Common myeloid progenitor, CD34-positive (primary cell): ENCODE data around the gene SLC8A3.
A peak's percentile ranks its signal among the peaks of the same experiment; 100 is the strongest.

ENCODE experiments used
- CTCF ChIA-PET: fragments of 350-600 bp; sonication (Branson Sonifier 250); formaldehyde crosslinking; loops from one replicate; lab custom pipeline; 2021; ENCODE audit warnings: antibody characterized with exemption; lab: Charles Lee
- POLR2A ChIA-PET: fragments of 350-600 bp; sonication (Branson Sonifier 250); formaldehyde crosslinking; loops from one replicate; lab custom pipeline; 2021; ENCODE audit warnings: antibody characterized with exemption; lab: Charles Lee
- DNase-seq, 3 donors: peaks; one replicate each; pipeline versions ENCODE4 v3.0.0 to v3.0.0-alpha.2; 2013
- H3K27ac ChIP-seq, 2 experiments: 1 replicate in 1 of 2; 2 replicates in 1 of 2; pipeline ENCODE4 v1.7.0; 2013; ENCODE audit warnings: inconsistent platforms in 2 of 2, low read length in 2 of 2, mild to moderate bottlenecking in 2 of 2, low read depth in 1 of 2, moderate library complexity in 1 of 2; ENCODE audit not compliant: severe bottlenecking in 2 of 2, insufficient read depth in 1 of 2, poor library complexity in 1 of 2
- H3K27me3 ChIP-seq, 5 experiments: replicated peaks in 2 of 5; 1 replicate in 3 of 5; 2 replicates in 2 of 5; pipeline versions ENCODE4 v1.6.1 to v1.7.0; 2013; ENCODE audit warnings: low read length in 4 of 5, mild to moderate bottlenecking in 2 of 5, moderate library complexity in 2 of 5, inconsistent platforms in 1 of 5; ENCODE audit not compliant: insufficient read depth in 5 of 5, control insufficient read depth in 4 of 5
- H3K36me3 ChIP-seq, 4 experiments: 1 replicate in 2 of 4; 2 replicates in 2 of 4; pipeline versions ENCODE4 v1.6.1 to v1.7.0; 2013; ENCODE audit warnings: low read length in 3 of 4, control low read depth in 1 of 4, mild to moderate bottlenecking in 1 of 4; ENCODE audit not compliant: control insufficient read depth in 4 of 4, insufficient read depth in 4 of 4
- H3K4me1 ChIP-seq, 4 experiments: 1 replicate in 3 of 4; 2 replicates in 1 of 4; pipeline versions ENCODE4 v1.6.1 to v1.7.1; 2013; ENCODE audit warnings: low read length in 3 of 4, mild to moderate bottlenecking in 3 of 4, control low read depth in 1 of 4, inconsistent platforms in 1 of 4, moderate library complexity in 1 of 4; ENCODE audit not compliant: control insufficient read depth in 4 of 4, insufficient read depth in 4 of 4; ENCODE audit errors: control extremely low read depth in 1 of 4
- H3K4me3 ChIP-seq, 7 experiments: 1 replicate in 4 of 7; 2 replicates in 3 of 7; pipeline versions ENCODE4 v1.5.1 to v1.7.0; 2013; ENCODE audit warnings: mild to moderate bottlenecking in 7 of 7, low read length in 6 of 7, moderate library complexity in 6 of 7, inconsistent platforms in 2 of 7, low read depth in 2 of 7, control low read depth in 1 of 7; ENCODE audit not compliant: insufficient read depth in 4 of 7, control insufficient read depth in 1 of 7; ENCODE audit errors: extremely low read depth in 1 of 7
- H3K9me3 ChIP-seq, 5 experiments: 1 replicate in 4 of 5; 2 replicates in 1 of 5; pipeline versions ENCODE4 v1.6.1 to v1.7.1; 2013; ENCODE audit warnings: low read length in 4 of 5, mild to moderate bottlenecking in 2 of 5, inconsistent platforms in 1 of 5, low read depth in 1 of 5, moderate library complexity in 1 of 5; ENCODE audit not compliant: control insufficient read depth in 4 of 5, insufficient read depth in 2 of 5; ENCODE audit errors: control extremely low read depth in 1 of 5
- WGBS: methylation state at CpG from one replicate; pipeline ENCODE4 v1.1.5; 2013; ENCODE audit not compliant: insufficient coverage; 5-methylcytosine and 5-hydroxymethylcytosine counted together

SLC8A3 gene

GRCh38 chr14:70190156-70190555 lies 1.4 kb upstream of the SLC8A3 start:
- DNase-seq, result no peak
- POLR2A ChIA-PET, result interaction anchor here (1.7 kb wide), 1 partner anchor 24 kb away, joined by 4 read pairs; no protein-coding TSS in a partner anchor
- Histone ChIP-seq H3K36me3 (no peaks in the 10 kb centered on the region), H3K27me3 (no peaks in the 10 kb centered on the region), H3K9me3 (no peaks in the 10 kb centered on the region), H3K4me3 (peak overlapping the region in 3 of 7 experiments; percentile 6 to 97 (median 94)), H3K4me1 (peaks cover 3 to 67% (median 46%) of the 10 kb centered on the region in 4 experiments), H3K27ac (peak overlapping the region in 1 of 2 experiments; percentile 89)
- 88% methylated on average over 6 of the region's 6 CpGs for WGBS
- CTCF ChIA-PET, result interaction anchor here (1.0 to 1.5 kb wide), 3 partner anchors 24 to 103 kb away, joined by 3 to 7 read pairs (median 5); no protein-coding TSS in a partner anchor

GRCh38 chr14:70189456-70190077 lies 816 bp upstream of the SLC8A3 start:
- ChIA-PET POLR2A (interaction anchor here (1.7 kb wide), 1 partner anchor 24 kb away, joined by 4 read pairs; no protein-coding TSS in a partner anchor), CTCF (interaction anchor here (0.9 to 1.5 kb wide), 5 partner anchors 24 to 128 kb away, joined by 3 to 7 read pairs (median 4); no protein-coding TSS in a partner anchor)
- peak overlapping the region; percentile 77 to 89 for H3K27ac ChIP-seq
- H3K4me3 ChIP-seq, result peak overlapping the region; percentile 58 to 97 (median 86)
- peaks cover 5 to 71% (median 47%) of the 10 kb centered on the region in 4 experiments for H3K4me1 ChIP-seq
- 19% methylated on average over 5 of the region's 9 CpGs for WGBS
- DNase-seq, result peak; percentile 25 to 58 (median 36)
- H3K27me3 ChIP-seq, result no peaks in the 10 kb centered on the region
- H3K36me3 ChIP-seq, result no peaks in the 10 kb centered on the region
- H3K9me3 ChIP-seq, result no peaks in the 10 kb centered on the region

GRCh38 chr14:70188322-70188658 lies 461 bp downstream of the SLC8A3 start:
- H3K27me3 ChIP-seq, result no peaks in the 10 kb centered on the region
- peak; percentile 57 to 89 (median 85) for DNase-seq
- CTCF ChIA-PET, result interaction anchor here (0.6 to 0.9 kb wide), 2 partner anchors 35 to 101 kb away, joined by 3 read pairs; no protein-coding TSS in a partner anchor

GRCh38 chr14:70186900-70187451 lies 1.8 kb downstream of the SLC8A3 start:
- H3K27ac ChIP-seq, result peak overlapping the region; percentile 77 to 89
- no peaks in the 10 kb centered on the region for H3K9me3 ChIP-seq
- 0% methylated on average over 14 of the region's 26 CpGs for WGBS
- no peaks in the 10 kb centered on the region for H3K27me3 ChIP-seq
- CTCF ChIA-PET, result interaction anchor here (1.0 to 1.6 kb wide), 5 partner anchors 22 to 100 kb away, joined by 4 to 8 read pairs (median 5); no protein-coding TSS in a partner anchor
- peak; percentile 84 to 94 (median 91) for DNase-seq
- POLR2A ChIA-PET, result interaction anchor here (0.8 to 1.3 kb wide), 6 partner anchors 9 to 68 kb away, joined by 3 to 11 read pairs (median 4); no protein-coding TSS in a partner anchor
- peak overlapping the region; percentile 58 to 97 (median 86) for H3K4me3 ChIP-seq
- peaks cover 10 to 76% (median 49%) of the 10 kb centered on the region in 4 experiments for H3K4me1 ChIP-seq
- H3K36me3 ChIP-seq, result no peaks in the 10 kb centered on the region

More at GRCh38 chr14:70188322-70188658, 461 bp downstream of the SLC8A3 start:
- Histone ChIP-seq H3K4me1 (peaks cover 10 to 77% (median 50%) of the 10 kb centered on the region in 4 experiments), H3K9me3 (no peaks in the 10 kb centered on the region), H3K4me3 (peak overlapping the region; percentile 58 to 97 (median 86)), H3K27ac (peak overlapping the region; percentile 77 to 89), H3K36me3 (no peaks in the 10 kb centered on the region)
- 0% methylated on average over 2 of the region's 38 CpGs for WGBS
- POLR2A ChIA-PET, result interaction anchor here (0.9 to 1.7 kb wide), 2 partner anchors 26 to 40 kb away, joined by 3 to 4 read pairs; no protein-coding TSS in a partner anchor

GRCh38 chr14:70183991-70184390 lies 4.8 kb downstream of the SLC8A3 start:
- H3K36me3 ChIP-seq, result peaks cover 0 to 8% (median 0%) of the 10 kb centered on the region in 4 experiments
- DNase-seq, result no peak
- H3K27ac ChIP-seq, result no peak overlapping the region
- POLR2A ChIA-PET, result no interaction called here
- peak overlapping the region in 1 of 7 experiments; percentile 3 for H3K4me3 ChIP-seq
- peaks cover 10 to 50% (median 32%) of the 10 kb centered on the region in 4 experiments for H3K4me1 ChIP-seq
- no peaks in the 10 kb centered on the region for H3K9me3 ChIP-seq
- WGBS, result 90% methylated on average over 4 of the region's 6 CpGs
- H3K27me3 ChIP-seq, result no peaks in the 10 kb centered on the region
- CTCF ChIA-PET, result interaction anchor here (0.7 to 1.3 kb wide), 3 partner anchors 13 to 97 kb away, joined by 3 to 4 read pairs (median 3); no protein-coding TSS in a partner anchor

GRCh38 chr14:70181276-70181675 lies 7.5 kb downstream of the SLC8A3 start:
- H3K27ac ChIP-seq, result no peak overlapping the region
- H3K9me3 ChIP-seq, result no peaks in the 10 kb centered on the region
- H3K4me3 ChIP-seq, result no peak overlapping the region
- H3K27me3 ChIP-seq, result no peaks in the 10 kb centered on the region
- no peak for DNase-seq
- POLR2A ChIA-PET, result no interaction called here
- WGBS, result no CpG with 5 or more reads among the region's 1 CpG
- peaks cover 4 to 38% (median 13%) of the 10 kb centered on the region in 4 experiments for H3K4me1 ChIP-seq
- H3K36me3 ChIP-seq, result peaks cover 0 to 22% (median 8%) of the 10 kb centered on the region in 4 experiments
- CTCF ChIA-PET, result interaction anchor here (1.1 kb wide), 1 partner anchor 9 kb away, joined by 3 read pairs; no protein-coding TSS in a partner anchor
